WERI-Rb-1 (cell line): ENCODE results near the gene CDC14B.
"Not testable (repeated sequence)": the region's sequence is repeated elsewhere in the genome, so short reads cannot be mapped to it uniquely, and the experiment has no call there.

Experiments used
- DNase-seq: peaks from one replicate; pipeline ENCODE4 v3.0.0-alpha.2; 2020
- H3K27ac ChIP-seq: fragments of 250-450 bp; sonication (Bioruptor Pico); 2 replicates; pipeline ENCODE4 v1.5.1; 2020; ENCODE audit warnings: mild to moderate bottlenecking, moderate library complexity
- H3K27me3 ChIP-seq: fragments of 250-450 bp; sonication (Bioruptor Pico); 2 replicates; pipeline ENCODE4 v1.5.1; 2021; ENCODE audit warnings: mild to moderate bottlenecking, low read depth, moderate library complexity; ENCODE audit not compliant: insufficient read depth, severe bottlenecking
- H3K36me3 ChIP-seq: fragments of 250-450 bp; sonication (Bioruptor Pico); 2 replicates; pipeline ENCODE4 v1.5.1; 2020; ENCODE audit warnings: mild to moderate bottlenecking, moderate library complexity
- H3K4me3 ChIP-seq: 2 replicates; pipeline ENCODE4 v1.5.1; 2011; ENCODE audit warnings: low read depth, mild to moderate bottlenecking, control low read depth, low read length
- H3K9me3 ChIP-seq: fragments of 250-450 bp; sonication (Bioruptor Pico); 2 replicates; pipeline ENCODE4 v1.5.1; 2021; ENCODE audit warnings: mild to moderate bottlenecking, moderate library complexity; ENCODE audit not compliant: severe bottlenecking
- TF ChIP-seq, protein P1 (sequence below): IDR thresholded peaks from 2 replicates; pipeline ENCODE4 v1.5.1; 2011; ENCODE audit warnings: low read depth, mild to moderate bottlenecking, control low read depth, inconsistent platforms, low read length

CDC14B gene

DNA sequence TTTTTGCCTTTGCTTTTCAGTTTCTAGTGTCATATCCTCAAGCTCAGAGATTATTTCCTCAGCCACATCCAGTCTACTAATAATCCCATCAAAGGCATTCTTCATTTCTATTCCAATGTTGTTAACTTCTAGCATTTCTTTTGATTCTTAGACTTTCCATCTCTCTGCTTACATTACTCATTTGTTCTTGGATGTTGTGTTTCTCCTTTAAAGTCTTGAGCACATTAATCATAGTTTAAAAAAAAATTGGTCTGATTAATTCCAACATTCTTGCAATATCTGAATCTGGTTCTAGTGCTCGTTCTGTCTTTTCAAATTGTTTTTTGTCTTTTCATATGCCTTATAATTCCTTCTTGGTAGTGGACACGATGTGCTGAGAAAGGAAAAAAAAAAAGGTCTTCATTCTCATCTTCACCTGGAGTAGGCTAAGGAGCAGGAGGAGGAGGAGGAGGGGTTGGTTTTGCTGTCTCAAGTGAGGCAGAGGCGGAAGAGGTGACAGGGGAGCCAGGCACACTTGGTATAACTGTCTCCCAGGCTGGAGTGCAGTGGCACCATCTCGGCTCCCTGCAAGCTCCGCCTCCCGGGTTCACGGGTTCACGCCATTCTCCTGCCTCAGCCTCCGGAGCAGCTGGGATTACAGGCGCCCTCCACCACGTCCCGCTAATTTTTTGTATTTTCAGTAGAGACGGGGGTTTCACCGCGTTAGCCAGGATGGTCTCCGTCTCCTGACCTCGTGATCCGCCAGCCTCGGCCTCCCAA is 19.1 kb upstream of the CDC14B start:
- no peaks in the 10 kb centered on the region for H3K9me3 ChIP-seq
- H3K36me3 ChIP-seq, result peaks cover 12% of the 10 kb centered on the region; the same call in 1 of the 2 replicates
- no peaks in the 10 kb centered on the region for H3K27me3 ChIP-seq
- DNase-seq, result no peak
- no peak overlapping the region for H3K4me3 ChIP-seq
- no peak overlapping the region for H3K27ac ChIP-seq
- TF ChIP-seq, protein P1, sequence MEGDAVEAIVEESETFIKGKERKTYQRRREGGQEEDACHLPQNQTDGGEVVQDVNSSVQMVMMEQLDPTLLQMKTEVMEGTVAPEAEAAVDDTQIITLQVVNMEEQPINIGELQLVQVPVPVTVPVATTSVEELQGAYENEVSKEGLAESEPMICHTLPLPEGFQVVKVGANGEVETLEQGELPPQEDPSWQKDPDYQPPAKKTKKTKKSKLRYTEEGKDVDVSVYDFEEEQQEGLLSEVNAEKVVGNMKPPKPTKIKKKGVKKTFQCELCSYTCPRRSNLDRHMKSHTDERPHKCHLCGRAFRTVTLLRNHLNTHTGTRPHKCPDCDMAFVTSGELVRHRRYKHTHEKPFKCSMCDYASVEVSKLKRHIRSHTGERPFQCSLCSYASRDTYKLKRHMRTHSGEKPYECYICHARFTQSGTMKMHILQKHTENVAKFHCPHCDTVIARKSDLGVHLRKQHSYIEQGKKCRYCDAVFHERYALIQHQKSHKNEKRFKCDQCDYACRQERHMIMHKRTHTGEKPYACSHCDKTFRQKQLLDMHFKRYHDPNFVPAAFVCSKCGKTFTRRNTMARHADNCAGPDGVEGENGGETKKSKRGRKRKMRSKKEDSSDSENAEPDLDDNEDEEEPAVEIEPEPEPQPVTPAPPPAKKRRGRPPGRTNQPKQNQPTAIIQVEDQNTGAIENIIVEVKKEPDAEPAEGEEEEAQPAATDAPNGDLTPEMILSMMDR, result no peak

DNA sequence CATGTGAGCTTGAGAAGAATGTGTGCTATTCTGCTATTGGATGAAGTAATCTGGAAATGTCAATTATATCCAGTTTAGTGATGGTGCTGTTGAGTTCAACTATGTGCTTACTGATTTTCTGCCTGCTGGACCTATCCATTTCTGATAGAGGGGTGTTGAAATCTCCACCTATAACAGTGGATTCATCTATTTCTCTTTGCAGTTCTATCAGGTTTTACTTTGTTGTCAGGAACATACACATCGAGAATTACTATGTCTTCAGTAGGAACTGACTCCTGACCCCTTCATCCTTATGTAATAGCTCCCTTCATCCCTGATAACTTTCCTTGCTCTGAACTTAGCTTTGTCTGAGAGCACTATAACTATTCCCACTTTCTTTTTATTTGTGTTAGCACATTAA is 16.7 kb upstream of the CDC14B start:
- Histone ChIP-seq H3K27ac (no peak overlapping the region), H3K36me3 (0 out of 2 replicates have a peak, but pooled peaks cover 2% of the 10 kb centered on the region), H3K27me3 (no peaks in the 10 kb centered on the region), H3K9me3 (no peaks in the 10 kb centered on the region), H3K4me3 (no peak overlapping the region)
- TF ChIP-seq, protein P1, result no peak
- no peak for DNase-seq

DNA sequence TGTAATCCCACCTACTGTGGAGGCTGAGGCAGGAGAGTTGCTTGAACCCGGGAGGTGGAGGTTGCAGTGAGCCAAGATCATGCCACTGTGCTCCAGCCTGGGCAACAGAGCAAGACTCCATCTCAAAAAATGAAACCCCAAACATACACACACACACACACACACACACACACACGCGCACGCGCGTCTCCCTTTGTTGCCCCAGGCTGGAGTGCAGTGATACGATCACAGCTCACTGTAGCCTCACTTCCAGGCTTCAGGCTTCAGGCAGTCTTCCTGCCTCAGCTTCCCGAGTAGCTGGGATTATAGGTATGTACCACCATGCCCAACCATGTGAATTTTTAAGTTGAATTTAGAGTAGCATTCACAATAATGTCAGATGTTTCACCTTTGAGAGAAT is 13.9 kb upstream of the CDC14B start:
- H3K36me3 ChIP-seq, H3K4me3 ChIP-seq, H3K27ac ChIP-seq, DNase-seq, H3K9me3 ChIP-seq, H3K27me3 ChIP-seq: not testable (repeated sequence)

- no peak for DNase-seq
- H3K27ac ChIP-seq, result no peak overlapping the region
- no peaks in the 10 kb centered on the region for H3K9me3 ChIP-seq
- no peaks in the 10 kb centered on the region for H3K27me3 ChIP-seq
- H3K36me3 ChIP-seq, result no peaks in the 10 kb centered on the region
- no peak overlapping the region for H3K4me3 ChIP-seq
- TF ChIP-seq, protein P1, result no peak
These were observed 7.3 kb upstream of the CDC14B start for GRCh38 chr9:96626912-96627311.

GRCh38 chr9:96621618-96622017 is 2.0 kb upstream of the CDC14B start:
- no peak for DNase-seq
- Histone ChIP-seq H3K27me3 (no peaks in the 10 kb centered on the region), H3K9me3 (no peaks in the 10 kb centered on the region), H3K36me3 (0 out of 2 replicates have a peak, but pooled peaks cover 4% of the 10 kb centered on the region), H3K27ac (no peak overlapping the region), H3K4me3 (no peak overlapping the region)
- TF ChIP-seq, protein P1, result no peak

DNA sequence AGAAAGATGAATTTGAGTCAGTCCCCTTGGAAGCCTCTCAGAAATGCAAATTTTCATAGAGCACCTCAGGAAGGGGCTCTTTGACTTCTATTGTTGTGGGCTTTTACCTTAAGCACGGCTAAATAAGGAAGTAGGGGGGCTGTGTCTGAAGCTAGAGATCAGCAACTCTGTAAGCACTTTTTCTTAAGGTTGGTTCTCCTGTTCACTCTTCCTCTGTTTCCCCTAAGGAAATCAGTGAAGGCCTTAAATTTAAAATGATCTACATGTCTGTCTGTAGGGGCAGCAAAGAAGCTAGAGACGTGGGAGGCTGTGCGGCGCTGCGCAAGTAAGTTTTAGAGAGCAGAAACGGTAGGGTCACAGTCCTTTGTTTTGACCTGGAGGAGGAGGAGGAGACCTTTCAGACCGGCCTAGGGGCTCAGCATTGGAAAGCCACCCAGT is 1.2 kb upstream of the CDC14B start:
- no peak for DNase-seq
- 0 out of 2 replicates have a peak, but pooled peaks cover 4% of the 10 kb centered on the region for H3K36me3 ChIP-seq
- H3K27me3 ChIP-seq, result no peaks in the 10 kb centered on the region
- H3K9me3 ChIP-seq, result no peaks in the 10 kb centered on the region
- H3K27ac ChIP-seq, result no peak overlapping the region
- H3K4me3 ChIP-seq, result no peak overlapping the region
- TF ChIP-seq, protein P1, result no peak
